MM.1S (cell line): ENCODE data around the gene ETHE1.
A peak's percentile ranks its signal among the peaks of the same experiment; 100 is the strongest.

Experiments used
- DNase-seq: peaks from one replicate; pipeline ENCODE4 v3.0.0-alpha.2; 2015
- H2AFZ ChIP-seq: fragments of 300-600 bp; sonication (generic); 2 replicates; pipeline ENCODE4 v1.6.0; 2016; ENCODE audit warnings: antibody characterized with exemption, low read length
- H3F3A ChIP-seq: fragments of 300-600 bp; sonication (generic); 2 replicates; pipeline ENCODE4 v1.6.1; 2016; ENCODE audit warnings: mild to moderate bottlenecking, antibody characterized with exemption, low read length, moderate library complexity, mixed read lengths; ENCODE audit not compliant: insufficient read depth
- H3K27ac ChIP-seq: fragments of 300-600 bp; sonication (generic); 2 replicates; pipeline ENCODE4 v1.5.1; 2016; ENCODE audit warnings: mild to moderate bottlenecking, low read length
- H3K27me3 ChIP-seq: fragments of 300-600 bp; sonication (generic); replicated peaks from 2 replicates; pipeline ENCODE4 v1.6.0; 2016; ENCODE audit warnings: low read length; ENCODE audit not compliant: insufficient read depth
- H3K36me3 ChIP-seq: fragments of 300-600 bp; sonication (generic); replicated peaks from 2 replicates; pipeline ENCODE4 v1.6.1; 2016; ENCODE audit warnings: mild to moderate bottlenecking, low read length, mixed read lengths; ENCODE audit not compliant: insufficient read depth
- H3K4me1 ChIP-seq: fragments of 300-600 bp; sonication (generic); 2 replicates; pipeline ENCODE4 v1.6.1; 2016; ENCODE audit warnings: low read length, mixed read lengths
- H3K4me2 ChIP-seq: fragments of 300-600 bp; sonication (generic); 2 replicates; pipeline ENCODE4 v1.6.0; 2016; ENCODE audit warnings: low read depth, low read length
- H3K4me3 ChIP-seq: fragments of 300-600 bp; sonication (generic); 2 replicates; pipeline ENCODE4 v1.5.1; 2016; ENCODE audit warnings: low read length, mixed read lengths
- H3K79me2 ChIP-seq: fragments of 300-600 bp; sonication (generic); 2 replicates; pipeline ENCODE4 v1.6.1; 2016; ENCODE audit warnings: mixed run types, low read length, mixed read lengths
- H3K9ac ChIP-seq: fragments of 300-600 bp; sonication (generic); 2 replicates; pipeline ENCODE4 v1.6.1; 2016; ENCODE audit warnings: low read length, mixed read lengths
- H3K9me2 ChIP-seq: fragments of 300-600 bp; sonication (generic); replicated peaks from 2 replicates; pipeline ENCODE4 v1.6.1; 2016; ENCODE audit warnings: mild to moderate bottlenecking, low read length, mixed read lengths; ENCODE audit not compliant: insufficient read depth
- H3K9me3 ChIP-seq: fragments of 300-600 bp; sonication (generic); replicated peaks from 2 replicates; pipeline ENCODE4 v1.6.1; 2016; ENCODE audit warnings: mild to moderate bottlenecking, low read length, mixed read lengths; ENCODE audit not compliant: insufficient read depth
- H4K20me1 ChIP-seq: fragments of 300-600 bp; sonication (generic); 2 replicates; pipeline ENCODE4 v1.6.1; 2016; ENCODE audit warnings: mild to moderate bottlenecking, low read length, moderate library complexity, mixed read lengths; ENCODE audit not compliant: insufficient read depth
- CTCF ChIP-seq: fragments of 300-600 bp; sonication (generic); IDR thresholded peaks from 2 replicates; pipeline ENCODE4 v1.5.1; 2016; ENCODE audit warnings: antibody characterized with exemption, low read length, mixed read lengths
- EZH2 ChIP-seq: fragments of 300-600 bp; sonication (generic); optimal IDR thresholded peaks from 2 replicates; pipeline ENCODE3; 2017; ENCODE audit warnings: low read depth, mild to moderate bottlenecking, antibody characterized with exemption, low read length, mixed read lengths
- EZH2phosphoT487 ChIP-seq: fragments of 300-600 bp; sonication (generic); IDR thresholded peaks from 2 replicates; pipeline ENCODE4 v1.6.1; 2018; ENCODE audit warnings: antibody characterized with exemption, low read length

Gene ETHE1

GRCh38 chr19:43574424-43575155 lies 47.6 kb upstream of the ETHE1 start:
- Histone ChIP-seq H3K9ac (peak overlapping the region; percentile 97), H3K4me3 (peak overlapping the region; percentile 100), H3K9me3 (no peaks in the 10 kb centered on the region), H3K36me3 (no peaks in the 10 kb centered on the region), H4K20me1 (no peaks in the 10 kb centered on the region), H3K9me2 (no peaks in the 10 kb centered on the region), H3K4me1 (peaks cover 4% of the 10 kb centered on the region; the same call in 1 of the 2 replicates), H3K27me3 (peaks cover 19% of the 10 kb centered on the region; the same call in 1 of the 2 replicates), H2AFZ (peak overlapping the region; percentile 96), H3K27ac (peak overlapping the region; percentile 53; the same call in 1 of the 2 replicates), H3K4me2 (peak overlapping the region; percentile 79), H3K79me2 (peaks cover 19% of the 10 kb centered on the region), H3F3A (no peaks in the 10 kb centered on the region)
- TF ChIP-seq CTCF (no peak), EZH2 (no peak), EZH2phosphoT487 (no peak)
- no peak for DNase-seq

- Histone ChIP-seq H3K27ac (no peak overlapping the region), H2AFZ (no peak overlapping the region), H3K79me2 (peaks cover 19% of the 10 kb centered on the region), H3K4me1 (peaks cover 4% of the 10 kb centered on the region; the same call in 1 of the 2 replicates), H3K4me3 (no peak overlapping the region), H3K9me3 (no peaks in the 10 kb centered on the region), H3K4me2 (no peak overlapping the region), H3K9ac (no peak overlapping the region), H4K20me1 (no peaks in the 10 kb centered on the region), H3K27me3 (0 out of 2 replicates have a peak, but pooled peaks cover 9% of the 10 kb centered on the region), H3K9me2 (no peaks in the 10 kb centered on the region), H3K36me3 (no peaks in the 10 kb centered on the region), H3F3A (no peaks in the 10 kb centered on the region)
- TF ChIP-seq CTCF (no peak), EZH2 (no peak), EZH2phosphoT487 (no peak)
- DNase-seq = no peak
These were observed 45.2 kb upstream of the ETHE1 start for GRCh38 chr19:43572171-43572588.

- no peaks in the 10 kb centered on the region for H3K36me3 ChIP-seq
- no peak overlapping the region for H3K27ac ChIP-seq
- H3F3A ChIP-seq = no peaks in the 10 kb centered on the region
- no peak overlapping the region for H3K4me2 ChIP-seq
- no peaks in the 10 kb centered on the region for H3K4me1 ChIP-seq
- H3K27me3 ChIP-seq = no peaks in the 10 kb centered on the region
- H3K9me3 ChIP-seq = no peaks in the 10 kb centered on the region
- no peak overlapping the region for H2AFZ ChIP-seq
- DNase-seq = no peak
- peaks cover 18% of the 10 kb centered on the region for H3K79me2 ChIP-seq
- TF ChIP-seq EZH2phosphoT487 (no peak), EZH2 (no peak), CTCF (no peak)
- no peaks in the 10 kb centered on the region for H4K20me1 ChIP-seq
- H3K4me3 ChIP-seq = no peak overlapping the region
- H3K9me2 ChIP-seq = no peaks in the 10 kb centered on the region
- no peak overlapping the region for H3K9ac ChIP-seq
These were observed 43.3 kb upstream of the ETHE1 start for GRCh38 chr19:43570174-43570791.
